ENCODE measurements around the gene RABGAP1. TPM values are rescaled to one million over a fixed set of nuclear protein-coding genes. Genes with fewer than 3 reads are reported as not detected.

Gene RABGAP1
- total RNA-seq, 1 donor from 2014 or later: 66.8 TPM

DNA sequence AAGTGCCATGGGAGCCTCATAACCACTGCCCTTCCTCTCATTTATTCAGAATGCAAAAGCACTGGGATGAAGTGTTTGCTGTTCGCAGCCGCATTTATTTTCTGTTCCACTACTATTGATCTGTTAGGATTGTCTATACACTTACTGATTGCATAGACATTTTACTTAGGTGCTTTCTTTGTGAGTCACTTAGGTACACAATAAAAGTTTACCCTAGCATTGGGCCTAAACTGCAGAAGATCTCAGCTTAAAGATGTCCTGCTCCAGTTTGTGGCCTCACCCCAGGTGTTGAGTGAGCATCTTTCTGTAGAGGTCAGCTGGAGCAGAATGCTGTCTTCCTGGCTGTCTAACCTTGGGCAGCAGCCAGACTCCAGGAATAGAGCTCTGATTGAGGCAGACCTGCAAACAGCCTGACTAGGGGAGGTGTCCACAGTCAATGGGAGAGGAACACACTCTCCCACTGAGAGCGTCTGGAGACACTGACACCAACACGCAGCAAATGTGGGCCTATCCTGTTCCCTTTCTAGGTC is 146.6 kb downstream of the RABGAP1 start:
- DNase-seq: no peak

DNA sequence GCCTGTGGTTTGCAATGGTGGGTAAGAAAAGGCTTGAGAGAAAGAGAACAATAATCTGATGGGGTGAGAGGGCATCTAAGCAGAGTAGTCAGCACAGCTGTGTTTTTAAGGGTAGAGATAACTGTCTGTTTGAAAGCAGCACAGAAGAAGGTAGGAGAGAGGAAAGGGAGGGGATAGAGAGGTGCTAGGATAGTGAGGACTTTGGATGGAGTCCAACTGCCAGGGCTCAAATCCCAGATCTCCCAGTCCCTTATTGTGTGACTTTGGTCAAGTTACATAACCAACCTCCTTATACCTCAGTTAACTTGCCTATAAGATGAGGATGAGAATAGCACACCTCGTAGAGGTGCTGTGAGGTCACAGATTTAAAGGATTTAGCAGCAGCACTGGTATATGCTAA is 148.2 kb downstream of the RABGAP1 start:
- DNase-seq: no peak

GRCh38 chr9:123089790-123090189 is 149.0 kb downstream of the RABGAP1 start:
- no peak for DNase-seq

- no peak for DNase-seq
These were observed 149.5 kb downstream of the RABGAP1 start for GRCh38 chr9:123090198-123090896.

- no peak for DNase-seq
These were observed 150.1 kb downstream of the RABGAP1 start for GRCh38 chr9:123090956-123091355.

GRCh38 chr9:123091459-123091858 is 150.6 kb downstream of the RABGAP1 start:
- no peak for DNase-seq

GRCh38 chr9:123093141-123093540 is 152.3 kb downstream of the RABGAP1 start:
- no peak for DNase-seq

DNA sequence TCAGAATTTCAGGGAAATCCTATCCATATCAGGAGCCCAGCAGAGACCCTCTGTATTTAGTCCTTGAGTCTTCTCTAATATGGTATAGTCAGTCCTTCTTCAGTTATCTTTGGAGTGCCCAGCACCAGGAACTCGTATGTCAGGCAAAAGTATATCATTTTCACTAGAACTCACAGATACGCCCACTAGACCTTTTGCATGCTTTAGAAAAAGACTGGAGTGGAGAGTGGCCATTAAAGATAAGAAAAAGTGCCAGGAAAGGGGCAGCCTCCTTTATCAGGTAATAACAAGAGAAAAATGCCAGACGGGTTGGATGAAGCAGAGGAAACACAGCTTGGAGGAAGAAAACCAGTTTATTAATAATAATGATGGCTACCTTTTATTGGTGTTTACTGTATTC is 156.2 kb downstream of the RABGAP1 start:
- DNase-seq: no peak

GRCh38 chr9:123097430-123098095 is 156.7 kb downstream of the RABGAP1 start:
- DNase-seq: no peak

DNA sequence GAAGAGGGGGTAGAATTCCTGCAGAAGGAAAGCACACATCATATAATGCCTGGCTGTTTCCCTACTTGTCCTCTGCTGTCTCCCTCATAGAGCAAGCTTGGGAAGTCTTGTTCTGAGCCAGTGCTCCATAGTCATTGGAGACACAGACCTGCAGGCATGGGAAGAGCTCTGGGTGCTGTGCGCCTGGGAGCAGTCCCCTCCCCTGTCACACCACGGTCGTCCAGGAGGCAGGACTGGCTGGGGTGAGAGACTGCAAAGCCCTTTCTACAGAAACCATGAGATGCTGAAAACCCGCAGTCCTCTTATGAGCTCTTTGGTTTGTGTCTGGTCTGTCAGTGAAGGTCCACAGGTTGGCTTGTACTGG is 157.3 kb downstream of the RABGAP1 start:
- no peak for DNase-seq

- DNase-seq: no peak
These were observed 158.2 kb downstream of the RABGAP1 start for GRCh38 chr9:123099042-123099441.

DNA sequence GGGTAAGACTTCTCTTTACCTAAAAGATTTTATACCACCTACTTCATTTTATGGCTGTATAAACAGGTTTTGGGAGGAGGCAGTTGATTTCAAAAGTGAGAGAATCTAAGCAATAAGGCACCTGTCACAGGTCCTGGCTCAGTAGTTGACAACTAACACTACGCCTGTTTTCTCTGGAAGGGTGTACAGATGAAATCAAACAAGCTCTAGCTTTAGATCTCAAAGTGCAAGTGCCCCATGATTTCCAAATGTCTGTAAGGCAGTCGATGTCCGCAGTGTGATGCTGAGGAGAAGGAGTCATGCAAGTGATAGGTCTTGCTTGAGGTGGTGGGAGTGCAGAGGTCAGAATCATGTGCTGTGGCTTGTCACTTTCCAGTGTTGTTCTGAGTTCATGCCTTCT is 158.7 kb downstream of the RABGAP1 start:
- DNase-seq: no peak

- DNase-seq: no peak
These were observed 161.7 kb downstream of the RABGAP1 start for GRCh38 chr9:123102375-123103113.

- no peak for DNase-seq
These were observed 164.0 kb downstream of the RABGAP1 start for GRCh38 chr9:123104807-123105206.

DNA sequence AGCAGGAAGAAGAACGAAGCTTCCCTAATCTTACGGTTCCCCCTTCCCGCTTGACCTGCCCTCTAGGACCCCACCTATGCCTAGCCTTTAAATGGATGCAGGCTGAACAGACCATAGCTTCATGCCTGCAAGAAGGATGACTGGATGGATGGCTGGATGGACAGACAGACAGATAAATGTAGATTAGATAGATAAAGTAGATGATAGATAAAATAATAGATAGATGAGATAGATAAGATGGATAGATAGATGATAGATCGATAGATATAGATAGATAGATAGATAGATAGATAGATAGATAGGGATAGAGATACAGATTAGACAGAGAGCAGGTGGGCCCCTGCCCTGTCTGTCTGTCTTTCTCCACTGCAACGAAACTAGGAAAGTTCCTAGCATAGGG is 164.7 kb downstream of the RABGAP1 start:
- no peak for DNase-seq

DNA sequence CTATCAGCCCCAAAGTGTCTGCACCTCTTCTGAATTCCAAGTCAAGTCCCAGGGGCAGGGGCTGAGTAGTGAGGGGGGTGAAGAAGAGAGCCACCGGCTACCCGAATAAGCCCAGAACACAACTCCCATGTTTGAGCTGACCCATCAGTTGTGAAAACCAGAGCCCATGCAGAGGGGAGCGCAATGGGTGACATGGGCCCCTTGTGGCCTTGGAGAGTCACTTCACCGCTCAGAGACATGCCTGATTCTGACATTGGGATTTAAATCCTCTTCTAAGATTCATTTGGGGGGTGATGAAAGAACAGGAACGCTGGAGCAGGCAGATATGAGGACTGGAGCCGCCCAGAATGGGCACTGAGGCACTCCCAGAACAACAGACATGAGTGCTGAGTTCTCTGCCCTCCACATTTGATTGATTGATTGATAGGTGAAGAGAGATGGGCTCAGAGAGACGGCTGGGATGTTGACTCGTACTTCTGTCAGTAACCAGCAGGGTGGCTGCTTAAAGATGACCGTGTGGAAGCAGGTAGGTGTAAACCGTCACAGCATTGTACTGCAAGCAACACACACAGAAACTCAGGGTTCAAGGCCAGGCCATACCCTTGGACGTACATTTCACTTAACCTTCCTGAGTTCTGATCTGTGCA is 166.9 kb downstream of the RABGAP1 start:
- no peak for DNase-seq

DNA sequence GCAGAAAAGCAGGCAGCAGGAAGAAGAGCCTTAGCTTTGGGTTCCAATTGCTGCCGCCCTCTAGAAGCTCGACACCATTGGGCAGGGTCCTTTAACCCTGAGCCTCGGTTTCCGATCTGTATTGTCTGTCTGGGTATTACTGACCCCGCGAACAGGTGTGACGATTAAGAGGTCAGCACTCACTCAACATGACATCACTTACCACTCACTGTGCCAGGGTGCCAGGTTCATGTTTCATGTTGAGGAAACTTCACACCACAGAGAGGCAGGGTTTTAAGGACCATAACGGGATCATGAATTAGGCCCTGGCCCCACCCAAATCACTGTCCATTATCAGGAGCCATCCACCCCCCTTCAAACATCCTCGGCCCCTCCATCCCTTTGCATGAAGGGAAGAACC is 168.2 kb downstream of the RABGAP1 start:
- no peak for DNase-seq

DNA sequence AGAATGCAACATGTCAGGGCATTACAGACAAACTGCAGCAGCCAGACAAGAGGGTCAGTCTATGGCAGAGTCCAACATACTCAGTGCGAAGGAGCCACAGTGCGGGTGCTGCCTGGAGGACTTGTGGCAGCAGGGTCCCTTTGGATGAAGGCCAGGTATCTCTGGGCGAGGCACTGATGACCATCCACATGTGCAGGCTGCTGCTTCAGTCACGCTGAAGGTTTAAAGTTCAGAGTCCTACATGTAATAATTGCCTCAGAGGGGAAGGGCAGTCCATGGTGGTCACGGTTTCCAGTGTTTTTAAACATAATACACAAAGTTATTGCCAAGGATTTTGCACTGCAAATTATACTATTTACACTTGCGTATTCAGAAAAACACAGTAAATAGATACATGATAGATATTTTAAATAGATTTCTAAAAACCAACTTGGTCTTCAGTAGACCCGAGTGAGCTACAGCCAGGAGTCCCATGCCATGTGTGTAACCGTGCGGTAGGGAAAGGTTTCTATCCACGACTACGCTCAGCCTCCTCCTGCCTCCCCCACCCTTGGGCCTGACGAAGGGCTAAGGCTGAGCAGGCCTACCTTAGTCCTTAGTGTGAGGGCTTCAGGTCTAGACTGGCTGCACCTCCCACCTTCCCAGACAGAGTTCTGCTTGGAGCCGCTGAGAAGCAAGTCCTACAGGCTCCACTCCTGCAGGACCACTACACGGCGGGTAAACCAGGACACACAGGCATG is 168.9 kb downstream of the RABGAP1 start:
- no peak for DNase-seq

GRCh38 chr9:123111427-123112014 is 170.7 kb downstream of the RABGAP1 start:
- DNase-seq: no peak

GRCh38 chr9:123112015-123112975 is 171.5 kb downstream of the RABGAP1 start:
- DNase-seq: no peak

All from skin of body (tissue), 2 donors.